CD4-positive, alpha-beta T cell treated with Interleukin-4 for 1 hour (primary cell): Measurements from ENCODE around the gene SHROOM1.

Source experiments
- DNase-seq, 2 donors: peaks; one replicate each; pipeline ENCODE4 v3.0.0-alpha.2; 2020 to 2022

Gene SHROOM1

DNA sequence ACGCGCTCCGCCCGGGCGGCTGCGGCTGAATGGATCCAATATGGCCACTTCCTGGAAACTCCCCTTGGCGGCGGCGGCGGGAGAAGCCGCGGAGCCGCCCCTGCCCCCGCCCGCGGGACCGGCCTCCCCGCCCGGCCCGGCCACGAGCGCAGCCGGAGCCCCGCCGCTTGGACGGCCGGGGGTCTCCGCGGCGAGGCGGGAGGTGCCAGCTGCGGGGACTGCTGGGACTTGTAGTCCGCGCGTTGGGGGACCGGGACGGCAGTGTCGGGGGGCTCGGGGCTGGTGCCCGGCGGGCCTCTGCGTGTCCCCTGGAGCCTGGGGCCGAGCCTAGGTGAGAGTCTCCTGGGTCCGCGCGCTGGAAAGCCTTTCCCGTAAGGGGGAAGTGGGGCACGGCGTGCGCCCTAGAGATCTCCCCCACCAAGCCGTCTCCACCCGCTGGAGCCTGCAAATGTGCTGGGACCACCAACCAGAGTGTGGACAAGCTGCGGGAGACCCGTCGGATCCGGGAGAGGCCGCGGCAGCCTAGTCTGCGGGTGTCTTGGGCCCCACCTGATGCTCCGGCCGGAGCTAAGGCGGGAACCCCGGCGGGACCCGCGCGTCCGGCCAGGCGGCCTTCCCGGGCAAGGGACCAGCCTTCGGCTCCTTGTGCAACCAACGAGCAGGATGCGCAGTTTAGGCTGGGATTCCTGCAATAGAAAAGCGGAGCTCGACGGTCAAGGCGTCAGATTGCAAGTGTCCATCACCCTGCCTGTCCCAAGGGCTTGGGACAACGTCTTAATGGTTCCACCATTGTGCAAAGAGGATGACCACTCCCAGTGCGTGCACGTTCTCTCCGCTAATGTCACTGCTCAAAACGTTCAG lies 53.0 kb downstream of the SHROOM1 start, which contains the start of gene SEPTIN8:
TSS of gene SEPTIN8 (minus strand) at position 31 of the 861 bp plus-strand sequence. CDS start 102 bp downstream, outside the sequence.
- peak; percentile 26 to 50 for DNase-seq

DNA sequence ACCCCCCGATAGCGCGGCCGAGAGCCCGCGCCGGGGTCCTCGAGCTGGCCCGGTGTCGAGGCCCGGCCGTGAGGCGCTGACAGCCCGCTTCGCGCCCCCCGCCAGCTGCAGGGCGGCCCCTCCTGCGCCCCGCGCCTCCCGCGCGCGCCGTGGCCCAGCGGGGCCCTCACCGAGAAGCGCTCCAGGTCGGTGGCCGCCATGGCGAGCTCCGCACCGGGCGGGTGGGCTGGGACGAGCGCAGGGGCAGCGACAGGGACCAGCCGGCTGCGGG lies 53.6 kb downstream of the SHROOM1 start:
- no peak for DNase-seq

DNA sequence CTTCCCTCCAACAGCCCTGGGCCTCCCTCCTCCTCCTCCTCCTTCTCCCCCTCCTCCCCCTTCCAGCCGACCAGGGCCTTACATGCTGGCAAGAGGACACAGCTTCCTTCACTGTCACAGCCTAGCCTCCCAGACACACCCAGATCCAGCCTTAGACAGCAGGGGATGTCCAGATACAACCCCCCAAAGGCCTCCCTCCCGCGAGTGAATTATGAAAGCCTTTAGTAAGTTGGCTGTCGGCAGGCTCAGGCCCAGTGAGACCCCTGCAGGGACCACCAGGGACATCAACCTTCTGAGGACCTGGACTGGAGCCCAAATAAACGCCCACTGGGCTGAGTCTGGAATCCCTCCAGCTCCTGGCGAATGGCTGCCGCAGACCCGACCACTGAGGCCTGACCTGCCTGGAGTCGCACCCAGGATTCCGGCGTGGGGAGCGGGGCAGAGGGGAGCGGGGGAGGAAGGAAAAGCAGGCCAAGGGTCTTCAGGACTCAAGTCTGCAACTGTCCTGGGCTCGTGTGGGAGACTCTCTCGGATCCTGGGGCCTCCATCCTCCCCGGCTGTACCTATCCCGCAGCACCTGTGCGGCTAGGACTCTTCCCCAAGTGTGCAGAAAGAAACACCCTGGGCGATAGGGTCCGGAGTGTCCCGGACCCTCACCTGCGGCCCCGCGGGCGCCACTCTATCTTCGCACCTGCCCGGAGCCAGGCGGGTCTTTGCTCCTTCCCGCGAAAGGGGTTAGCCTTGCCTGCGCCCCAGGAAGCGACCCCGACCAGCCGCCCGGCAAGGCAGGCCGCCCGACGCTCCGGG lies 54.1 kb downstream of the SHROOM1 start:
- DNase-seq, result no peak

GRCh38 chr5:132775476-132775961 lies 54.9 kb downstream of the SHROOM1 start:
- no peak for DNase-seq

DNA sequence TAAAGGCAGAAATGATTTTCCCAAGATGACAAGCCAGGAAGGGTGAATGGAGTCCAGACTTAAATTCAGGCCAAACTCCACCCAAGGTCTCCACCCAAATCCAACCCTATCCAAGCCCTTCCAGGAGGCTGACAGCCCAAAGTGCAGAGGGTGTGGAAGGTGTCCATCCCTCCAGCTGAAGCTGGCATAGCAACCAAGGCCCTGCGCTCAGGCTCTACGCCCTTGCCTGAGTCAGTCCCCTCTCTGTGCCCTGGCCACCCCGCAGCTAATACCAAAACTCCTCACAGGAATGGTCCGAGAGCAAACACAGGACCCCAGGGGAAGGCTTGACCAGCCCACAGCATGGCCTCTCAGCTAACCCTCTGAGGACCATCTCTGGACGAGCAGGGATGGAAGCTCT lies 55.6 kb downstream of the SHROOM1 start:
- DNase-seq, result no peak

- DNase-seq, result no peak
Observed at GRCh38 chr5:132774406-132774805, 56.0 kb downstream of the SHROOM1 start.

GRCh38 chr5:132773601-132774355 lies 56.7 kb downstream of the SHROOM1 start:
- DNase-seq, result no peak

GRCh38 chr5:132773114-132773513 lies 57.3 kb downstream of the SHROOM1 start:
- no peak for DNase-seq

DNA sequence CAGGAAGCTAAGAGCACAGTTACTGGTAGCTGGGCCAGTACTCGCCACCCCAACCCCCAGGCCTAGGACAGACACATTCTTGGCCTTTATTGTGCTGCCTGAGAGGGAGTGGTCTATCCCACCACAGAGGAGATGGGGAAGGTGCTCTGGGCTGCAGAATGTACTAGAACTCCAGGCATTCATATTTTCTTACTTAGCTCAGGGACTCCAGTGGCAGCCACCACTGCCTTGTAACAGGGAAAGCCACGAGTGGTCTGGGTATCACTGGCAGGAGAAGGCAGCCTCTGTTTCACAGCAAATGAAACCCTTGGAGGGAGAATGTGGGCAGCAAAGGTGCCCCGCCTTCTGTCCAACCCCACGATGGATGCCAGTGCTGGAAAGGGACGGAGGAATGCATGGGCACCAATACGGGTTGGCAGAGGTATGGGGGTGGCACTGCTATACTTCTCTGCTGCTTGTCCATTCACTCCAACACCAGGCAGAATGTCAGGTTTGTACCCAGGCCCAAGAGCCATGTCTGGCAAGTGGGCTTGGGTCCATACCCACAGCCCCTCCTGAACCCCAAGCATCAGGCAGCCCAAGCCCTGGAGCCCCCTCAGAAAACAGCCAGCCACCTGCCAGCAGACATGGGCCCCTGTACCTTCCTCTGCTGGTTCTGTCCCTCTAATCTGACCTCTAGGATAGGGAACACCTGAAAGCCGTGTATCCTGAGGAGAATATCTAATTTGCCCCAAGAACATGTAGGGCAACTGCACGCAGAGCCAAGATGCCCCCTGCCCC lies 58.0 kb downstream of the SHROOM1 start:
- DNase-seq, result no peak
